Kidney glomerular epithelial cell (primary cell): ENCODE data around the gene CAMK2B.

ENCODE experiments used
- DNase-seq: peaks from one replicate; lab custom pipeline; 2025; lab: John Stamatoyannopoulos, UW

The CAMK2B gene

GRCh38 chr7:44329888-44330287 is 4.5 kb upstream of the CAMK2B start:
- DNase-seq: no peak

GRCh38 chr7:44329081-44329480 is 3.7 kb upstream of the CAMK2B start:
- DNase-seq: no peak

- DNase-seq: no peak
These were observed 2.6 kb upstream of the CAMK2B start for GRCh38 chr7:44327981-44328380.

- no peak for DNase-seq
These were observed 1.1 kb upstream of the CAMK2B start for GRCh38 chr7:44326261-44327125.

- no peak for DNase-seq
These were observed 432 bp upstream of the CAMK2B start for GRCh38 chr7:44325811-44326241.

- no peak for DNase-seq
These were observed 753 bp downstream of the CAMK2B start for GRCh38 chr7:44324481-44325200.

GRCh38 chr7:44324204-44324480 is 1.3 kb downstream of the CAMK2B start:
- no peak for DNase-seq

- no peak for DNase-seq
These were observed 1.8 kb downstream of the CAMK2B start for GRCh38 chr7:44323381-44324203.

- peak; percentile 9 for DNase-seq
These were observed 2.6 kb downstream of the CAMK2B start for GRCh38 chr7:44322631-44323363.

- DNase-seq: no peak
These were observed 3.6 kb downstream of the CAMK2B start for GRCh38 chr7:44321796-44322195.

GRCh38 chr7:44320794-44321371 is 4.5 kb downstream of the CAMK2B start:
- DNase-seq: peak; percentile 29

- no peak for DNase-seq
These were observed 5.3 kb downstream of the CAMK2B start for GRCh38 chr7:44320141-44320540.

- DNase-seq: no peak
These were observed 7.1 kb downstream of the CAMK2B start for GRCh38 chr7:44318332-44318731.

GRCh38 chr7:44315301-44315903 is 10.0 kb downstream of the CAMK2B start:
- no peak for DNase-seq

GRCh38 chr7:44313621-44314031 is 11.8 kb downstream of the CAMK2B start:
- no peak for DNase-seq

GRCh38 chr7:44313016-44313415 is 12.4 kb downstream of the CAMK2B start:
- DNase-seq: no peak

- no peak for DNase-seq
These were observed 13.6 kb downstream of the CAMK2B start for GRCh38 chr7:44311561-44312495.

- DNase-seq: no peak
These were observed 15.1 kb downstream of the CAMK2B start for GRCh38 chr7:44310221-44310848.

GRCh38 chr7:44309271-44310091 is 15.9 kb downstream of the CAMK2B start:
- no peak for DNase-seq
